ENCODE results near the gene GLB1L.
"Not testable (repeated sequence)": the region's sequence is repeated elsewhere in the genome, so short reads cannot be mapped to it uniquely, and the experiment has no call there.

DNA sequence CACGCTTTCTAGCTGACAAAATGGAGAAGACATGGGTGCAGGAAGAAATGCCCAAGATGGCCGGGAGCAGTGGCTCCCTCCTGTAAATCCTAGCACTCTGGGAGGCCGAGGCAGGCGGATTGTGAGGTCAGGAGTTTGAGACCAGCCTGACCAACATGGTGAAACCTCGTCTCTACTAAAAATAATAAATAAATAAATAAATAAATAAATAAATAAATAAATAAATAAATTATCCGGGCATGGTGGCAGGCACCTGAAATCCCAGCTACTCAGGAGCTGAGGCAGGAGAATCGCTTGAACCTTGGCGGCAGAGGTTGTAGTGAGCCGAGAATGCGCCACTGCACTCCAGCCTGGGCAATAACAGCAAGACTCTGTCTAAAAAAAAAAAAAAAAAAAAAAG is 13.7 kb upstream of the GLB1L start:
- TF ChIP-seq CTCF (conservative IDR thresholded peaks at IDR 0.05); ZFX (IDR thresholded peaks at IDR 0.05): not testable (repeated sequence)
